ENCODE results near the gene SRBD1. TPM values are rescaled to one million over a fixed set of nuclear protein-coding genes. Genes with fewer than 3 reads are reported as not detected.

The SRBD1 gene
- total RNA-seq, 1 experiment from 2014 or later = 20.6 TPM

DNA sequence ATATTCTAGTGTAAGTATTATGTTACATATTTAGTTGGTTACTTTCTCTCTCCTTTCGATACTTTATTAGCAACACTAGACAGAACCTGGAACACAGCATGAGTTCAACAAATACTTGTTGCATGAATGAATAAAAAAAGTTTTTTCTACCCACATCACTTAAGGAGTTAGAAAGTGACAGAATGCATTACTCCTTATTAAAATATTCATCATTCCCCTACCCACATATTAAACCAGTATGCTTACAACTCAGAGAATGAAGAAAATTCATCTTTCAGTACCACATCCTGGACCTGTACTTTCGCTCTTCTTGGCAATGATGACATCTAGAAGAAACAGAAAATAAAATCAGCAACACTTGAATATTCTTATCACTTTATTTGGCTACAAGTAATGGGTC, 6.0 kb downstream of the SRBD1 start:
- POLR2A ChIA-PET = no interaction called here
- no TSS peak for BruUV-seq (replicated peaks)

More for the DNA sequence above, 6.0 kb downstream of the SRBD1 start:
- Histone ChIP-seq H3K4me1 (ENCODE audit: control insufficient read depth in 1 of 2, insufficient read depth in 2 of 2, low read length in 2 of 2) (peaks cover 3 to 21% of the 10 kb centered on the region in 2 experiments; a peak in 3 of 4 replicates), H3K9me2 (ENCODE audit: insufficient read depth) (no peaks in the 10 kb centered on the region), H3K4me3 (replicated peaks in 1 of 2; ENCODE audit: low read depth in 1 of 2, low read length in 2 of 2) (no peak overlapping the region), H4K20me1 (ENCODE audit: insufficient read depth) (no peaks in the 10 kb centered on the region), H2AFZ (ENCODE audit: low read depth, low read length, poor library complexity, severe bottlenecking) (no peak overlapping the region), H3K4me2 (ENCODE audit: low read length) (no peak overlapping the region), H3K27me3 (ENCODE audit: insufficient read depth, low read length) (no peaks in the 10 kb centered on the region), H3K9me3 (ENCODE audit: control insufficient read depth in 1 of 2, insufficient read depth in 1 of 2, low read depth in 1 of 2, low read length in 2 of 2) (no peaks in the 10 kb centered on the region), H3K9ac (ENCODE audit: low read length) (no peak overlapping the region), H3K79me2 (ENCODE audit: insufficient read depth, low read length) (peaks cover 58% of the 10 kb centered on the region), H3K27ac (ENCODE audit: low read depth, low read length) (no peak overlapping the region), H3K36me3 (ENCODE audit: control insufficient read depth in 1 of 2, insufficient read depth in 2 of 2, low read length in 2 of 2) (peaks cover 17 to 18% of the 10 kb centered on the region in 2 experiments; a peak in 2 of 4 replicates)
- CTCF ChIA-PET = no interaction called here
- TF ChIP-seq ELF1 (IDR thresholded peaks at IDR 0.05; ENCODE audit: borderline replicate concordance, low read depth) (no peak), REST (IDR thresholded peaks at IDR 0.05; ENCODE audit: low read depth) (no peak)
- intact Hi-C loops (cut with micrococcal nuclease) = no loop called here
- RAD21 ChIA-PET (ENCODE audit: low non-redundant PET in 1 of 2, low total read pairs in 2 of 2, uncharacterized antibody in 2 of 2, unreplicated experiment in 2 of 2) = no interaction called here
- ATAC-seq (no peak), DNase-seq (ENCODE audit: low read depth, low spot score) (no peak)

All from HCT116 (cell line).